Right atrium auricular region (tissue), 2 donors: Measurements from ENCODE around the gene LGALS4. TPM values are rescaled to one million over a fixed set of nuclear protein-coding genes. Genes with fewer than 3 reads are reported as not detected.
"Not testable (repeated sequence)": the region's sequence is repeated elsewhere in the genome, so short reads cannot be mapped to it uniquely, and the experiment has no call there.

Experiments
- DNase-seq: peaks from one replicate; pipeline ENCODE4 v3.0.0-alpha.2; 2019; ENCODE audit warnings: low spot score
- H3K27ac ChIP-seq, 2 donors: fragments of 200-600 bp; sonication (generic); 1 replicate in 1 of 2; 2 replicates in 1 of 2; pipeline ENCODE4 v1.5.1; 2016 to 2019
- H3K27me3 ChIP-seq, 2 donors: fragments of 200-600 bp; sonication (generic); one replicate each; pipeline versions ENCODE4 v1.5.1 to v1.6.0; 2017 to 2019
- H3K36me3 ChIP-seq: fragments of 200-600 bp; sonication (generic); one replicate; pipeline ENCODE4 v1.5.1; 2016
- H3K4me1 ChIP-seq, 2 donors: fragments of 200-600 bp; sonication (generic); one replicate each; pipeline versions ENCODE4 v1.5.1 to v1.6.0; 2017 to 2019
- H3K4me3 ChIP-seq, 2 donors: fragments of 200-600 bp; sonication (generic); 1 replicate in 1 of 2; 2 replicates in 1 of 2; pipeline ENCODE4 v1.5.1; 2017 to 2019; ENCODE audit warnings: mild to moderate bottlenecking in 1 of 2, moderate library complexity in 1 of 2
- H3K9me3 ChIP-seq, 2 donors: fragments of 200-600 bp; sonication (generic); one replicate each; pipeline ENCODE4 v1.5.1; 2019
- CTCF ChIP-seq, 2 donors: fragments of 200-600 bp; sonication (generic); IDR thresholded peaks; one replicate each; pipeline ENCODE4 v1.5.1; 2019; ENCODE audit warnings: antibody characterized with exemption in 2 of 2
- total RNA-seq, 2 donors: library from RNA; depleted of rRNA; stranded (reverse); fragments of >200 nt; gene quantifications; one replicate each; pipeline ENCODE4 v1.1.0, GENCODE V29; 2016

The LGALS4 gene
- total RNA-seq: under 1 TPM in 1 of 2 donors, not detected in 1; 0.67 TPM

GRCh38 chr19:38812841-38813320, at the start of gene LGALS4:
Gene LGALS4 (minus strand): TSS chr19:38812945. CDS start chr19:38812886, 59 bp downstream.
- no peaks in the 10 kb centered on the region for H3K4me1 ChIP-seq
- no peaks in the 10 kb centered on the region for H3K9me3 ChIP-seq
- H3K4me3 ChIP-seq: no peak within 1 kb of the TSS
- H3K27me3 ChIP-seq: no peaks in the 10 kb centered on the region
- no peak within 1 kb of the TSS for H3K27ac ChIP-seq
- no peak for TF ChIP-seq CTCF (IDR thresholded peaks at IDR 0.05)
- peaks cover 33% of the 10 kb centered on the region for H3K36me3 ChIP-seq
- DNase-seq: no peak

- no peaks in the 10 kb centered on the region for H3K9me3 ChIP-seq
- no peak for TF ChIP-seq CTCF (IDR thresholded peaks at IDR 0.05)
- H3K27me3 ChIP-seq: no peaks in the 10 kb centered on the region
- H3K27ac ChIP-seq: no peak overlapping the region
- H3K4me3 ChIP-seq: no peak overlapping the region
- no peak for DNase-seq
- H3K36me3 ChIP-seq: no peaks in the 10 kb centered on the region
- peaks cover 0 to 14% of the 10 kb centered on the region in 2 donors for H3K4me1 ChIP-seq
Measured at GRCh38 chr19:38861368-38861767, 48.6 kb upstream of the LGALS4 start.

GRCh38 chr19:38859631-38860204, 47.0 kb upstream of the LGALS4 start:
- H3K4me1 ChIP-seq: peaks cover 0 to 14% of the 10 kb centered on the region in 2 donors
- not testable (repeated sequence) for H3K4me3 ChIP-seq, H3K27ac ChIP-seq, H3K9me3 ChIP-seq, DNase-seq, H3K36me3 ChIP-seq, H3K27me3 ChIP-seq

- Histone ChIP-seq H3K36me3 (no peaks in the 10 kb centered on the region), H3K9me3 (no peaks in the 10 kb centered on the region), H3K4me1 (peaks cover 0 to 8% of the 10 kb centered on the region in 2 donors), H3K27me3 (no peaks in the 10 kb centered on the region), H3K27ac (no peak overlapping the region), H3K4me3 (no peak overlapping the region)
- no peak for DNase-seq
- no peak for TF ChIP-seq CTCF (IDR thresholded peaks at IDR 0.05)
Measured at GRCh38 chr19:38856813-38857212, 44.1 kb upstream of the LGALS4 start.

GRCh38 chr19:38855751-38856150, 43.0 kb upstream of the LGALS4 start:
- H3K4me1 ChIP-seq: peaks cover 0 to 15% of the 10 kb centered on the region in 2 donors
- not testable (repeated sequence) for H3K27me3 ChIP-seq, H3K4me3 ChIP-seq, H3K9me3 ChIP-seq, H3K36me3 ChIP-seq, H3K27ac ChIP-seq, DNase-seq

- H3K9me3 ChIP-seq, H3K27ac ChIP-seq, DNase-seq, H3K27me3 ChIP-seq, H3K4me3 ChIP-seq, H3K36me3 ChIP-seq: not testable (repeated sequence)
- H3K4me1 ChIP-seq: peaks cover 0 to 17% of the 10 kb centered on the region in 2 donors
Measured at GRCh38 chr19:38854961-38855360, 42.2 kb upstream of the LGALS4 start.

GRCh38 chr19:38853214-38853613, 40.5 kb upstream of the LGALS4 start:
- H3K27me3 ChIP-seq: no peaks in the 10 kb centered on the region
- H3K36me3 ChIP-seq: peaks cover 2% of the 10 kb centered on the region
- peak overlapping the region in 1 of 2 donors; percentile 96 for H3K27ac ChIP-seq
- no peak for DNase-seq
- peak overlapping the region in 1 of 2 donors; percentile 79 for H3K4me3 ChIP-seq
- no peak for TF ChIP-seq CTCF (IDR thresholded peaks at IDR 0.05)
- no peaks in the 10 kb centered on the region for H3K9me3 ChIP-seq
- peaks cover 0 to 26% of the 10 kb centered on the region in 2 donors for H3K4me1 ChIP-seq
